NCI-H2107 (cell line): ENCODE results near the gene MKRN2.
"Not testable (repeated sequence)": the region's sequence is repeated elsewhere in the genome, so short reads cannot be mapped to it uniquely, and the experiment has no call there.

Experiments used
- DNase-seq: peaks from one replicate; lab custom pipeline; 2025; lab: John Stamatoyannopoulos, UW

Gene MKRN2, protein sequence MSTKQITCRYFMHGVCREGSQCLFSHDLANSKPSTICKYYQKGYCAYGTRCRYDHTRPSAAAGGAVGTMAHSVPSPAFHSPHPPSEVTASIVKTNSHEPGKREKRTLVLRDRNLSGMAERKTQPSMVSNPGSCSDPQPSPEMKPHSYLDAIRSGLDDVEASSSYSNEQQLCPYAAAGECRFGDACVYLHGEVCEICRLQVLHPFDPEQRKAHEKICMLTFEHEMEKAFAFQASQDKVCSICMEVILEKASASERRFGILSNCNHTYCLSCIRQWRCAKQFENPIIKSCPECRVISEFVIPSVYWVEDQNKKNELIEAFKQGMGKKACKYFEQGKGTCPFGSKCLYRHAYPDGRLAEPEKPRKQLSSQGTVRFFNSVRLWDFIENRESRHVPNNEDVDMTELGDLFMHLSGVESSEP

DNA sequence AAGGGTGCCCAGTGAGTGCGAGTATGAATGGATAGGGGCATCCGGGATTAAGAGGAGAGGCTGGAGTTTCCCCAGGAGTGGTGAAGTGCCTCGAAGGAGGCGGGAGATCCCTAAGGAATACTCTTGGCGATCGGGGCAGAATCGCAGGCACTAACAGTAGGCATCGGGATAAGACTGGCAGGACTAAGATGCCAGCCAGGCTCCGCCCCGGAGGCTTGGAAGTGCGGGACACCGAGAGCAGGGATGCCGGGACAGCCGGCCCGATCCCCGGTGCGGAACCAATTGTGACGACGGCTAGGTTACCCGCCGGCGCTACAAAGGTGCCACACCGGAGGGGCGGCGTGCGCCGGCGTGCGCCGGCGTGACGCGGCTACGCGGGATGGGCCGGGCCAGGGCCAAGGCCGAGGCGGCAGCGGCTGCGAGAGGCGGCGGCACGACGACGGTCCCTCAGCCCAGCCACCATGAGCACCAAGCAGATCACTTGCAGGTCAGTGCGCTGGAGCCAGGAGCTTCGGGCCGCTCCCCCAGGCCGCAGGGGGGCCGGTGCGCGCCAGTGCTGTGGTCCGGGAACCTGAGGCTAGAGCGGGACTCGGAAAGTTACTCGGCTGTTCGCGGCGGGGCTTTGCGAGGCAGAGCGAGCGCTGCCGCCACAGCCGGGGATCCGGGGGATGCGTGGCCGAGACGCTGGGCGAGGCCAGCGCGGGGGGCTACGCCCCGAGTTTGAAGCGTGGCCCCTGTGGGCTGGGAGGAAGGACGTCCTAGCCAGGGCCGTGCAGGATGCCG lies at the start of gene MKRN2:
Gene MKRN2 (plus strand): TSS at position 398 of the 783 bp plus-strand sequence. CDS start 64 bp downstream, at position 462.
- DNase-seq, result peak; percentile 27

DNA sequence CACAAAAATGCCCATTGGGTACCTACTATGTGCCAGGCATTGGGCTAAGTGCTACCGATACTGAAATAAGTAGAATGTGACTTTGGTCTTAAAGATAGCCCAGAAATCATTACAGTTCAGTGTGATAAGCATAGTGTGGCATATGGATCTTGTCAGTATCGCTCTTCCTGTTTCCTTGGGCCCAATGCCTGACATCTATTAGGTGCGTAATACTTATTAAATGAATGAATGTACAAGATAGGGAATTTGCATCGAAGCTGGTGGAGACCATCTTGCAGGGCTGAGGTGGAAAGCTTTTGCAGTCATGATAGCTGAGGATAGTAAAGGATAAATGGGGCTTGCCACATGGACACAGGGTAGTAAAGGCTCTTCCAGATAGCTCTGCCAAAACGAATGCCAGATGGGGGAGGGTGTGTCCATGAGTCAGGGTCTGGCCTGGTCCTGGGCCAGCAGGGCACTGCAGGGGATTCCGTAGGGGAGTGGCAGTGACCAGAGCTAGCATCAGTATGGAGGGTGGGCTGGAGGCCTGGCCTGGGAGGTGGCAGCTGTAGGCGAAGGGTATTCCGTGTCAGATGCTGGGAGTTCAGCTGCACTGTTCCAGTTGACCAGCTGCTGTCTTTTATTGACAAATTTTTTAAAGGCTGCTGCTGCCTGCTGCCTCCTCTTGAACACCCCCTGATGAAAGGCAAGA lies 49.2 kb upstream of the MKRN2 start:
- DNase-seq, result no peak

DNA sequence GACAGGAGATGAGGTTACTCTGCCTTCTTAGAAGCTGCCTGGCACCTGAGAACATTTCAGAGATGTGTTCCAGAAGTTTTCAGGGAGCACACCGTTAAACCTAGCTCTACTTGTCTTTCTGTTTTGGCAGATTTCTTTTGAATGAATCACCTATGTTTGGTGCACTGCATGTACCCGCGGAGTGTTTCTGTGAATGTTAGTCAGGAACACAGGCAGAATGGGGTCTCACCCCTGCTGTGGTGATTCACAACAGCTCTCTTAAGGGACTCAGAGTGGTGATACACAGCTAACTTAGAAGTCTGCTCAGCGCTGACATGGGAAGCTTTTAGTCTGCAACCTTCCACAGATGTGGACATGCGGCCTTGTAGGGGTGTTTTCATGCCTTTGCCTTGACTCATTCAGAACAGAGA lies 48.6 kb upstream of the MKRN2 start:
- no peak for DNase-seq

DNA sequence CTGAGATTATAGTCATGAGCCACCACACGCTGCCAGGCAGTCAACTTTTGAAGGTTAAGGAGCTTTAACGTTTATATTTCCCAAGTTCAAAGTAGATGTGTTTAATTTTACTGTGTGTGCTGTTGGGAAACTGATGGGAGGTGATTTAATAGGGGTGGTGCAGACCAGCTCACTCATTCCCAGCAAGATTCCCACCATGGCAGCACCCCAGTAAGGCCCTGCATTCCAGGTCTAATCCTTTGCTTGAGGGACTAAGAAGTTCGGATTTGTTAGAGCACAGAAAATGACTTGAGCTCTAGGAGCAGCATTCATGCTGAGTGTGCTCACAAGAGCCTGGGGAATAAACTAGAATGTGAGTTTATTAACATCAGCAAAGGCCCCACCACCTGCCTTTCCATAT lies 47.4 kb upstream of the MKRN2 start:
- no peak for DNase-seq

DNA sequence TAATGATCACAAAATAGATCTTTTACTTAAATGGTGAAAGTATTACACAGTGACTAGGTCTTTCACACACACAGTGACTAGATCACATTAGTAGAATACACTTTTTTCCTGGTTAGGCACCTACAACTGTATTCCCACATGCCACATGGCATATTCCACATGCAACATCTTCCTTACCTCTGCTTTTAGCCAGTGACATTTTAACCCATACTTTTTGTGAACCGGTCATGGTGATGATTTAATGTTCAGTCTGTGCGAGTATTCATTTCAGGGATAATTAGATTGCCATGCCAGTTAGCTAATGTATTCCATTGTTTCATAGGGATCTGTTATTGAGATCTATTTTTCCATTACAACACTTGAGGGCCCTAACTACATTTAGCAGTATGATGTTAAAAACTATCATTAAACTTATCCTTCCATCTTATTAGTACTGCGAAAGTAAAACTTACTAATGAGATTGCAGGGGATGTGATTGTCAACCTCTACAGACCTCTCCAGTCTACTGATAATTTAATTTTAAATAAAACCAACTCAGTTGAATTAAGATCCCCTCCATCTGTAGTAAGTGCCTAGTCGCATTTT lies 44.3 kb upstream of the MKRN2 start:
- DNase-seq, result no peak

DNA sequence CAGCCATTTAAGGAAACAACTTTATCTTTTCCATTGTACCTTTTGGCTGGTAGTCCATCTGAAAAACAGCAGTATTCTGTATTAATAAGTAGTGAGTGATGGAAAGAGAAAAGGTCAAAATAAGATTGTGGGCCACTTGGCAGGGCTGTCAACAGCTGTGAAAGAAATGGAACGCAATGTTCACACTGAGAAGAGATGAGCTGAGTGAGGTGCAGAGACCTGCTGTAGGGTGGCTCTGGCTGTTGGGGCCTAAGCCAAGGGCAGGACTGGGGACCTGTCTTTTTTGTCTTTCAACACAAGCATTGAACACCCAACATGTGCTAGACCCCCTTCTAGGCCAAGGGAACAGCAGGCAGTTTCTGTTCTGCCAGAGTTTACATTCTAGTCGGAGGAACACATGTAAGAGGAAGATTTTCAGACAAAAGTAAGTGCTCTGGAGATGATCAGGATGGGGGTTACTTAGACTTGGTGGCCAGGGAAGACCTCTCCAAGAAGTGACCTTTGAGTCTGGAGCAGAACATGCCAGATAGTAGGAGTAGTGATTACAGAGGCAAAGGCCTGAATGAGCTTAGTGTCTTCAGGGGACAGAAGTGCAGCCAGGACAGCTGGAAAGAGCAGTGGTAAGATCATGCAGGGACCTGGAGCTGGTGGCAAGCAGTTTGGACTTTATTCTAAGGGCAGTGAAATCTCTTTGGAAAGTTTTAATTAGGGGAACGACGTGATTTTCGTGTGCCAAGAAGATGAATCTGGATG lies 43.0 kb upstream of the MKRN2 start:
- DNase-seq, result no peak

DNA sequence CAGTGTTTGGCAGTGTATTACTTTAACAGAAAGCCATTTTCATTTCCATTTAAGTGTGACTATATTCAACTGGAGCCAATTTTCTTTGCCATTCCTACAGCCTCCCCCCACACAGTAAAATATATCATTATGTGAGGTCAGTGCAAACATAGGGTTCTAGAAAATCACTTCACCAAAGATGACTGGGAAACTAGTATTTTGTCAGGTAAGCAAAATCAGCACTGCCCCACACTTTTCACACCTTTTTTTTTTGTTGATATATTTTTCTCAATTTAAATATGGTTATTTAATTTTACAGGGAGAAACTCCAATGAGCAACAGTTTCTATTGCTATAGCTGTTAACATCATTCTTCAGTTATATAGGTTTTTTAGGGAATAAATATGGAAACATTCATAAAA lies 41.3 kb upstream of the MKRN2 start:
- no peak for DNase-seq

DNA sequence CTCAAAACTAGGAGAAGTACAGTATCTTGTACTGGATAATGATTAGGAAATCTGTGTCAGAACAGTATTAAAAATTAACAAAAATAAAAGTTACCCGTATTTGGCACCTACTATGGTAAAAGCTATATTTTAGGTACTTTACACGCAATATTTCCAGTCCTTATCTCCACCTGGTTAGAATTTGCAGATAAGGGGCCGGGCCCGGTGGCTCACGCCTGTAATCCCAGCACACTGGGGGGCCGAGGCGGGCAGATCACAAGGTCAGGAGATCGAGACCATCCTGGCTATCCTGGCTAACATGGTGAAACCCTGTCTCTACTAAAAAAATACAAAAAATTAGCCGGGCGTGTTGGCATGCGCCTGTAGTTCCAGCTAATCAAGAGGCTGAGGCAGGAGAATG lies 40.0 kb upstream of the MKRN2 start:
- DNase-seq, result no peak

DNA sequence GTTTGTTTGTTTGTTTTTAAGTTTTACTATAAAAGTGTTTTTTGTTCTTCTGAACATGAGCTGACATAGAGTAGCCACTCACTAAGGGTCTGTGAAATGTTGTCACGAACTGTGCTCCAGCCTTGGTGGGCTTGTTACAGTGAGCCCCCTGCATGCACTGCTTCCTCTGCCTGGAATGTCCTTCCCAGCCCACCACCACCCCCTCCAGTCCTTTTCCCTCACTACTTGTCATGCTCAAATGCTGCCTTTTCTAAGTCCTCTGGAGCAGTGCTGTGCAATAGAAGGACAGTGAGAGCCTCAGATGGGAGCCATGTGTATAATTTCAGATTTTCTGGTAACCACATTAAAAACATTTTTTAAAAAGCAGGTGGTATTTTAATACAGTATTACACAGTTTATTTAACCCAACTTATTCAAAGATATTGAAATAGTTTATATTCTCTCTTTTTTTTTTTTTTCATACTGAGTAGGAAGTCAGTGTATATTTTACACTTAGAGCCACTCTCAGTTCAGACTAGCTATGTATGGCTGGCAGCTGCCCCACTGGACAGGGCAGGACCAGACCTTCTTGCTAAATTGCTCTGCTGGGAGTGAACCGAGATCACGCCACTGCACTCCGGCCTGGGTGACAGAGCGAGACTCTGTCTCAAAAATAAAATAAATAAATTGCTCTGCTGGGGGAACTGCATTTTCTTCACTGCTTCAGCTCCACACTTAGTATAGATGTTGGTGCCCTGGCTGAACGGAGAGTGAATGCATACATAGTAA lies 38.4 kb upstream of the MKRN2 start:
- no peak for DNase-seq

DNA sequence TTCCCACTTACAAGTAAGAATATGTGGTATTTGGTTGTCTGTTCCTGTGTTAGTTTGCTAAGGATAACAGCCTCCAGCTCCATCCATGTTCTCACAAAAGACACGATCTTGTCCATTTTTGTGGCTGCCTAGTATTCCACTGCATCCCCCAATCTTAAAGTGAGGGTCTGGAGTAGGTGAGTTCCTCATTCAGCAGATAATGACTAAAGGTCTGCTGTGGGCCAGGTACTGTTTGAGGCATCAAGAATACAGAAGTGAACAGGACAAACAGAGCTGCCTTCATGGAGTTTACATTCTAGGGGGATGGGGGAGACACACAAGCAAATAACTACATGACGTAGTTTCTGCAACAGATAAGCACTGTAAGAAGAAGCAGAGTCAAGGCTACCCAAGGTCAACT lies 35.9 kb upstream of the MKRN2 start:
- DNase-seq, result no peak

DNA sequence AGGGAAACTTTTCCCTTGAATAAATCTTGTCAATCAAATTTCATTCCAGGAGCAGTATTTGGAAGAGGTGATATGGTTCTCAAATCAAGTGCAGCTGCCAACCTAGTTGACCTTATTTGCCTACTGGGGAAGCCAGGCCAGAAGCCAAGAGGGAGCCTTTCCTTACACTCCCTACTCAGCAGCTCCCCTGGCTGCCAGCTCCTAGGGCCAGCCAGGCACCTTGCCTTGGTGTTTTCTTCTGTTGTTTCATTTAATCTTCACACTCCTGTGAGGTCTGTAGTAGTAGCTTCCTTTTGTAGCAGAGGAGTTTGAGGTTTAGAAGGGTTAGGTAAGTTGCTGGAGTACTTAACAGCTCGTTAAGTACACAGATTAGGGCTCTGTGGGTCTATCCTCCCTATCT lies 34.2 kb upstream of the MKRN2 start:
- DNase-seq, result no peak

DNA sequence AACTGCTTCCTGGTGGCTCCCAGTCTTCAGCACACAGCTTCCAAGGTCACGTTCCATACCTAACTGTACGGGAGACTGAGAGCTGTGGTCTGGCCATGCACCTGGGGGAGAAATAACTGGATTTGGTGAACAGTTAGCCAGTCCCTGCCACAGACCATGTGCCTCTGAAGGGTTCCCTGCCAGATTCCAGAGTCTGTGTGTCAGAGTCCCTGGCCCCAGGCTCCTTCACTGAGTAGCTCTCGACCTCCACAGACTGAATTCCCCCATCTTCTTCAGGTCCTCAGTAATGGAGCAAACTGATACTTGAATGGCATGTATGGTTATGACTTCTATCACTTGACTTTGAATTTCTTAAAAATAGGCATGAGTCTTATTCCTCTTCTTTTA lies 29.1 kb upstream of the MKRN2 start:
- DNase-seq, result no peak

DNA sequence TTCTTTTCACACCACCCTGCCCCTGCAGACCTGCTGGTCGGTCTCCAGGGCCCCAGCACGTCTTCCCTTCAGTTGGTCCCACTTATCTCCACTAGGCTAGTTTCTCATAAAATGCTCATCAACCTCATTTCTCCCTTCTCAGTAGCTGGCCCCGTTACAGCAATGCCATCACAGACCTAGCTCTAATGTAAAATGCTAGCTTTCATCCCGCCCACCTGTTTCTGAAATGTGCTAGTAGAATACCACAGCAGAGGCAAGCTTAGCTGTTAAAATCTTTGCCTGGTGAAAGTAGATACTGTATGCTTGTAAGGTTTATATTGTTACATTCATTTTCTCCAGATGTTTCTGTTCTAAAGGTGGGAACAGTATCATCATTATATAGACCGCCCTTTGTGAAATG lies 24.7 kb upstream of the MKRN2 start:
- no peak for DNase-seq

DNA sequence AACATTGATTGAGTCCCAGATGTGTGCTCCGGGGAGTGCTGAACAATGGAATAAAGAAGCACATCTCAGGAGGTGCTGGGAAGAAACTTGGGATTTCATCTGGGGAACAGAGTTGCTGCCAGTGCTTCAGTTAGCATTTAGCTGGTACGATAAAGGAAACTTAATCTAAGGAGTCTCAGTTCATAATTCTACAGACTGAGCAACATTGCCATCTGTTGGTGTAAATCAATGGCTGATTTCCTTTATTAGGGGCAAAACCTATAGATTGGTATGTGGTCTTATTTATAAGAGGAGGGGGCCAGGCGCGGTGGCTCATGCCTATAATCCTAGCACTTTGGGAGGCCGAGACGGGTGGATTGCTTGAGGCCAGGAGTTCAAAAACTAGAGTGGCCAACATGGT lies 20.5 kb upstream of the MKRN2 start:
- no peak for DNase-seq

DNA sequence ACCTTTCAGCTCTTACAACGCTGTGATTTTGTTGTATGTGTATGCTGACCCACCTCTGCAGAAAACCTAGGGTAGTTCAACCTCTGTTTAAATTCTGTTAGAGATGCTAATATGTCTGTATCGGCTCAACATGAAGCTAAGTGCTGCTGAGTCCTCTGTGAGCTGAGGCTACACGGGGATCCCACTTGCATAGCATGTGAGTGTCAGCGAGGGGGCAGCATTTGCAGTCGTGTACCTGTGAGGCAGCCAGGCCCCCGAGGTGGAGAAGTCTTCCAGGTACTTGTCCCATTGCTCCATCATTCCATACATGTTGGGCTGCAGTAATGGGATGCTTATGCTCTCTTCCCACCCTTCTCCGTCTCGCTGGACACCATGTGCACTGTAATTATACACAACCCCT lies 15.3 kb upstream of the MKRN2 start:
- no peak for DNase-seq

DNA sequence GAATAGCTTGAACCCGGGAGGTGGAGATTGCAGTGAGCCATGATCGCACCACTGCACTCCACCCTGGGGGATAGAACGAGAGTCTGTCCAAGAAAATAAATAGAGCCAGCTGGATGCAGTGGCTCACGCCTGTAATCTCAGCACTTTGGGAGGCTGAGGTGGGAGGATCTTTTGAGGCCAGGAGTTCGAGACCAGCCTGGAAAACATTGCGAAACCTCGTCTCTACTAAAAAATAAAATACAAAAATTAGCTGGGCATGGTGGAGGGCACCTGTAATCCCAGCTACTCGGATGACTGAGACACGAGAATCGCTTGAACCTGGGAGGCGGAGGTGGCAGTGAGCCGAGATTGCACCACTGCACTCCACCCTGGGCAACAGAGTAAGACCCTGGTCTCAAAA lies 13.4 kb upstream of the MKRN2 start:
- not testable (repeated sequence) for DNase-seq

DNA sequence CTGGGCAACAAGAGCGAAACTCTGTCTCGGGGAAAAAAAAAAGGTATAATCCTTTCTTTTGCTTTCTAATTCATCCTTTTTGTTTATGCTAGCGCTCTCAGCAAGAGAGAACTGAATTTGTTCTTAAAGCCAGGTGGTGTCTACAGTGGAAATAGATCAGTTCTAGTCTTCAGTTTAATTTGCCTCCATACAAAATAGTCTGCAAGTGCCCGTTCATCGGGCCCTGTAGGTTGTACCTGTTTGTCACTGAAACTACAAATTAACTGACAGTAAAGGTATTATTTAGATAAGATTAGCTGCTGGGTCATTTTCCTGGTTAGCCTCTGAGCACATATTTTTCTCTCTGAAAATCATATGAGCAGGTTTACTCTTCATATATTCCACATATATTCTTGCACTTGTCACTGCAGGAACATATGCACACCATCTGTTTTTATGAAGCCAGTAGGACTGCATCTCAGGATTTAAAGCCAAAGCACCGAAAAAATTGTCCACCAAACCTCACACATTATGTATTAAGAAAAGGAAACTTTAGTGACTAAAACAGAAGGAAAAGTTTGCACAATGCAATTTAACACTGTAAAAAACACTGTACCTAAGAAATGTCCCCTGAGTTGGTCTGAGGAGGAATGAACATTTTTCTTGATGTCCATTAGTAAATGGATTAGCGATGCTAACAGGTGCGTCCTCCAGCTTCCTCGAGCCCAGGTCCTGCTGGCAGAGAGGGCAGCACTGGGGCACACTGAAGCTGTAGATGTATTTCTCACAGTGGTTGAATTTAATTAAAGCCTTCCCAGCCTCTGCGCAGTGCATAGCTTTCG lies 12.0 kb upstream of the MKRN2 start:
- no peak for DNase-seq

DNA sequence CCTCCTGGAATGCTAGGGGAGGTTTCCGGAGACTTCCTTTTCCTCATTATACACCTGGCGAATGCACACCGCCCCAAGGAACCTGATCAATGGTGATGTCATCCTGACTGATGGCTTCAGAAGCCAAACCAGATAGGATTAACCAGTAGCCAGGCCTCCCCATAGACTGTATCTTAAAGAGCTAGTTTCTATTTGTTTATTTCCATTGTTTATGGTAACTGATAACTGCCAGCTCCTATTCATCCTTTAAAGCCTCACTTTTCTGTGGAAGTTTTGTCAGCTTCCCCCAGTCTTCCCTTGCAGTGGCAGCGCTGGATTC lies 11.5 kb upstream of the MKRN2 start, which contains the start of gene MKRN2OS:
Gene MKRN2OS (minus strand): TSS at position 27 of the 319 bp plus-strand sequence. CDS start 35 bp downstream, outside the sequence.
- DNase-seq, result peak; percentile 31

DNA sequence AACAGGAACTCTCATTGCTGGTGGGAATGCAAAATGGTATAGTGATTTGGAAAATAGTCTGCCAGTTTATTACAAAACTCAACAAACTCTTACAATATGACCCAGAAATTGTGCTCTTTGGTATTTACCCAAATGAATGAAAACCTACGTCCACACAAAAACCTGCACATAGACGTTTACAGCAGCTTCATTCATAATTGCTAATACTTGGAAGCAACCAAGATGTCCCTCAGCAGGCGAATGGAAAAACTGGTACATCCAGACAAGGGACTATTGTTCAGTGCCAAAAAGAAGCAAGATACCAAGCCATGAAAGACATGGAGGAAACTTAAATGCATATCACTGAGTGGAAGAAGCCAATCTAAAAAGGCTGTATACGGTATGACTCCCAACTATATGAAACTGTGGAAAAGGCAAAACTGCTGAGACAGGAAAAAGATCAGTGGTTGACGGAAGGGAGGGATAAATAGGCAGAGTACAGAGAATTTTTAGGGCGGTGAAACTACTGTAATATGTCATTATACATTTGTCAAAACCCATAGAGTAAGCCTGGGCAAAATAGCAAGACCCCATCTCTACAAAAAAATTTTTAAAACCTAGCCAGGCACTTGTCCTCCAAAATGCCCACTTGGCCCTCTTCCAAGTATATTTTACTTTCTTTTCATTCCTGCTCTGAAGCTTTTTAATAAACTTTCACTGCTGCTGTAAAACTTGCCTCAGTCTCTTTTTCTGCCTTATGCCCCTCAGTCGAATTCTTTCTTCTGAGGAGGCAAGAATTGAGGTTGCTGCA lies 6.7 kb upstream of the MKRN2 start:
- no peak for DNase-seq
